ENCODE measurements around the gene POLN. TPM values are rescaled to one million over a fixed set of nuclear protein-coding genes. Genes with fewer than 3 reads are reported as not detected.

Gene POLN
- total RNA-seq, 1 experiment from 2014 or later: 0.26 TPM

GRCh38 chr4:2269618-2270163 is 27.8 kb upstream of the POLN start:
- no peak overlapping the region for H2AFZ ChIP-seq (ENCODE audit: low read length)
- no peak overlapping the region for H3K27ac ChIP-seq (ENCODE audit: low read length)
- no peak overlapping the region for H3K4me2 ChIP-seq (ENCODE audit: low read length)
- H3K36me3 ChIP-seq (ENCODE audit: low read depth, low read length): no peaks in the 10 kb centered on the region
- H3K27me3 ChIP-seq (ENCODE audit: low read length): no peaks in the 10 kb centered on the region
- H3K4me1 ChIP-seq (ENCODE audit: insufficient read depth, low read length): no peaks in the 10 kb centered on the region
- ChIA-PET POLR2A (ENCODE audit: unreplicated experiment) (no interaction called here), CTCF (no interaction called here)
- no peaks in the 10 kb centered on the region for H3K9me2 ChIP-seq (replicated peaks; ENCODE audit: low read length)
- ATAC-seq (no peak), DNase-seq (no peak)
- H3K4me3 ChIP-seq (ENCODE audit: low read length): no peak overlapping the region
- intact Hi-C loops (cut with micrococcal nuclease): no loop called here
- no peak overlapping the region for H3K9ac ChIP-seq (ENCODE audit: low read length)
- no peaks in the 10 kb centered on the region for H3F3A ChIP-seq (ENCODE audit: low read length, unreplicated experiment)
- TF ChIP-seq CTCF (conservative IDR thresholded peaks at IDR 0.05; ENCODE audit: low read depth, low read length) (no peak), EZH2phosphoT487 (IDR thresholded peaks at IDR 0.05; ENCODE audit: borderline replicate concordance, low read length) (no peak), EZH2 (IDR thresholded peaks at IDR 0.05; ENCODE audit: low read length, unreplicated experiment) (no peak)
- H3K9me3 ChIP-seq (ENCODE audit: low read length): no peaks in the 10 kb centered on the region
- no peaks in the 10 kb centered on the region for H3K79me2 ChIP-seq (ENCODE audit: low read length)
- no TSS peak for BruUV-seq (replicated peaks)
- H4K20me1 ChIP-seq (ENCODE audit: low read length): no peaks in the 10 kb centered on the region

GRCh38 chr4:2269206-2269531 is 27.2 kb upstream of the POLN start:
- DNase-seq (no peak), ATAC-seq (no peak)
- no peak for TF ChIP-seq EZH2phosphoT487 (IDR thresholded peaks at IDR 0.05; ENCODE audit: borderline replicate concordance, low read length)
- TF ChIP-seq EZH2 (IDR thresholded peaks at IDR 0.05; ENCODE audit: low read length, unreplicated experiment): no peak
- TF ChIP-seq CTCF (conservative IDR thresholded peaks at IDR 0.05; ENCODE audit: low read depth, low read length): no peak
- H3K9me3 ChIP-seq (ENCODE audit: low read length): no peaks in the 10 kb centered on the region
- no peak overlapping the region for H3K4me3 ChIP-seq (ENCODE audit: low read length)
- no peaks in the 10 kb centered on the region for H3K9me2 ChIP-seq (replicated peaks; ENCODE audit: low read length)
- H3K36me3 ChIP-seq (ENCODE audit: low read depth, low read length): no peaks in the 10 kb centered on the region
- no peaks in the 10 kb centered on the region for H3K27me3 ChIP-seq (ENCODE audit: low read length)
- H3F3A ChIP-seq (ENCODE audit: low read length, unreplicated experiment): no peaks in the 10 kb centered on the region
- ChIA-PET CTCF (no interaction called here), POLR2A (ENCODE audit: unreplicated experiment) (no interaction called here)
- no peaks in the 10 kb centered on the region for H3K4me1 ChIP-seq (ENCODE audit: insufficient read depth, low read length)
- no peaks in the 10 kb centered on the region for H4K20me1 ChIP-seq (ENCODE audit: low read length)
- no TSS peak for BruUV-seq (replicated peaks)
- no peak overlapping the region for H2AFZ ChIP-seq (ENCODE audit: low read length)
- H3K27ac ChIP-seq (ENCODE audit: low read length): no peak overlapping the region
- H3K9ac ChIP-seq (ENCODE audit: low read length): no peak overlapping the region
- intact Hi-C loops (cut with micrococcal nuclease): no loop called here
- H3K79me2 ChIP-seq (ENCODE audit: low read length): no peaks in the 10 kb centered on the region
- H3K4me2 ChIP-seq (ENCODE audit: low read length): no peak overlapping the region

- Histone ChIP-seq H3K36me3 (ENCODE audit: low read depth, low read length) (no peaks in the 10 kb centered on the region), H3K27ac (ENCODE audit: low read length) (no peak overlapping the region), H3K9me3 (ENCODE audit: low read length) (no peaks in the 10 kb centered on the region), H3K4me1 (ENCODE audit: insufficient read depth, low read length) (no peaks in the 10 kb centered on the region), H4K20me1 (ENCODE audit: low read length) (no peaks in the 10 kb centered on the region), H3K27me3 (ENCODE audit: low read length) (no peaks in the 10 kb centered on the region), H3K4me2 (ENCODE audit: low read length) (no peak overlapping the region), H3K9me2 (replicated peaks; ENCODE audit: low read length) (no peaks in the 10 kb centered on the region), H3K4me3 (ENCODE audit: low read length) (no peak overlapping the region), H3F3A (ENCODE audit: low read length, unreplicated experiment) (no peaks in the 10 kb centered on the region), H3K79me2 (ENCODE audit: low read length) (no peaks in the 10 kb centered on the region), H2AFZ (ENCODE audit: low read length) (no peak overlapping the region), H3K9ac (ENCODE audit: low read length) (no peak overlapping the region)
- TF ChIP-seq CTCF (conservative IDR thresholded peaks at IDR 0.05; ENCODE audit: low read depth, low read length) (no peak), EZH2 (IDR thresholded peaks at IDR 0.05; ENCODE audit: low read length, unreplicated experiment) (no peak), EZH2phosphoT487 (IDR thresholded peaks at IDR 0.05; ENCODE audit: borderline replicate concordance, low read length) (no peak)
- intact Hi-C loops (cut with micrococcal nuclease): no loop called here
- ATAC-seq (no peak), DNase-seq (no peak)
- CTCF ChIA-PET: no interaction called here
- no TSS peak for BruUV-seq (replicated peaks)
- POLR2A ChIA-PET (ENCODE audit: unreplicated experiment): no interaction called here
Observed at GRCh38 chr4:2268357-2269205, 26.7 kb upstream of the POLN start.

Data from PC-3 (cell line).